NCI-H1092 treated with DMSO at 0.1 percent for 48 hours (cell line): ENCODE data around the gene NFIA.
"Not testable (repeated sequence)": the region's sequence is repeated elsewhere in the genome, so short reads cannot be mapped to it uniquely, and the experiment has no call there.

Experiments
- DNase-seq: peaks from one replicate; lab custom pipeline; 2025; lab: John Stamatoyannopoulos, UW

The NFIA gene

GRCh38 chr1:61273167-61273705, 190.9 kb downstream of the NFIA start:
- DNase-seq, result no peak

DNA sequence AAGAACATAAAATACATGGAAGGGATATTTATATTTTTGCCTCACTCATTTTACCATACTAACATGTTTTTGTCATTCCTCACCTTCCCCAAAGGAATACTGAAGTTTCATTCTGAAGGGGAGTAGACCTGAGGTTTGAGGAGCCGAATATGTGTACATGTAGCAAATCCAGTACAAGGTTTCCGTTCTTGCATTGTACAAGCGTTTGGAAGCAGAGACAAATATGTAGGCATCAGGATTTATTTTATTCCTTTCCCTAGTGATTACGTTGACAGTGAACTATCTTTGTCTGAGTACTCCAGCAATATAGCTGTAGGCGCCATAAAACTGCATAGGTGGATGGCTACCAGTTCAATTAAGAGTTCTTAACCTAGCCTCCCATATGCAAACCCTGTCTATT, 191.5 kb downstream of the NFIA start:
- no peak for DNase-seq

GRCh38 chr1:61274939-61275338, 192.6 kb downstream of the NFIA start:
- no peak for DNase-seq

DNA sequence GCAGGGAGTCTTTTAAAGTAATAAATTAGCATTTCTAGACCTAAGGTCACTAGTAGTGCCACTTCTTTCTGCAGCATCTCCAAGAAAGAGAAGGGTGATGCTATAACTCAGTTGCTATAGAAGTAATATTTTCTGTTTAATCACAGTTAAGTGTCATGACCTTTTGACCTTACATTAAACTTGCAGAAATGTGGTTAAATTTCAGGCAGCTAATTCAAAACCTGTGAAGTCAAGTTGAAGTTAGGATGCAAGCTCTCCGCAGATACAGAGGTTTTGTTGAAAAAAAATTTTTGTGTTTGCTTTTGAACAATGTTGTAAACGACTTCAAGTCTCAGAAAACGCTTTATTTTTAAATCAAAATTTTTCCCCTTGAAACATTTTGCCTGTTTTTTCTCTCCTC, 193.9 kb downstream of the NFIA start:
- no peak for DNase-seq

- DNase-seq, result no peak
Measured at GRCh38 chr1:61277121-61277690, 194.8 kb downstream of the NFIA start.

GRCh38 chr1:61278503-61278902, 196.1 kb downstream of the NFIA start:
- not testable (repeated sequence) for DNase-seq

- no peak for DNase-seq
Measured at GRCh38 chr1:61278966-61279365, 196.6 kb downstream of the NFIA start.

DNA sequence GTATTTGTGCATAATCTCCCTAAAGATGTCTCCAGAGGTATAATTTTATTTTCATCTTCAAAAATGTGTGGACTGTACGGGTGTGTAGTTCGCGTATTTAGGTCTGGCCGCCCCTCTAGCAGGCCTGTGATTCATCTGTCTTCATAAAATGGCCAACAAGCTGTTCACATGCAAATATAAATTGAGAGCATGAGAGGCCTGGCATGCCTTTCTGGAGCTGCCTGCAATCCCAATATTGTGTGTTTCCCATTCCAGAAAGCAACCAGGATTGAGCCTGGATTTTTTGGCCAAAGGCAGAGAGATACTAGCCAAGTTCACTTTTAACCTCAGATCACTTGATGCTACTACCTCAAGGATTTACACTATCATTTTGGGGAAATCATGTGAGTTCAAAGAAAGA, 197.2 kb downstream of the NFIA start:
- no peak for DNase-seq

GRCh38 chr1:61280452-61280851, 198.1 kb downstream of the NFIA start:
- DNase-seq, result no peak

DNA sequence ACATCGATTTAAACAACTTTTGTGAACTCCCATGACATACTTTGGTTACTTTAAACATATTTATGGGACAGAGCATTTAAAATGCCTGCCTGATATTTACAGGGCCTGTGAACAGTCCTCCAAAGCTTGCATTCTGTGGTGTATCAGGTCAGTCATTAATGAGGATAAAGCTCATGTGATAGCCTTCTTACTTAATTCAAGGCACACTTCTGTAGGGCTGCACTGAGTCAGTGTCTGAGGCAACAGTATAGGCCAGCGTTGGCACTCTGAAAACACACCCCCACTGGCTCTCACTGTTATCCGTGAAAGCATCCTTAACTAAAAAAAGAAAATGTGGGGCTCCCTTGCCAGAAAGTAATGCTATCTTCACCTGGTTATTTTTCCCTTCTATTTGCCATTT, 200.0 kb downstream of the NFIA start:
- DNase-seq, result no peak

DNA sequence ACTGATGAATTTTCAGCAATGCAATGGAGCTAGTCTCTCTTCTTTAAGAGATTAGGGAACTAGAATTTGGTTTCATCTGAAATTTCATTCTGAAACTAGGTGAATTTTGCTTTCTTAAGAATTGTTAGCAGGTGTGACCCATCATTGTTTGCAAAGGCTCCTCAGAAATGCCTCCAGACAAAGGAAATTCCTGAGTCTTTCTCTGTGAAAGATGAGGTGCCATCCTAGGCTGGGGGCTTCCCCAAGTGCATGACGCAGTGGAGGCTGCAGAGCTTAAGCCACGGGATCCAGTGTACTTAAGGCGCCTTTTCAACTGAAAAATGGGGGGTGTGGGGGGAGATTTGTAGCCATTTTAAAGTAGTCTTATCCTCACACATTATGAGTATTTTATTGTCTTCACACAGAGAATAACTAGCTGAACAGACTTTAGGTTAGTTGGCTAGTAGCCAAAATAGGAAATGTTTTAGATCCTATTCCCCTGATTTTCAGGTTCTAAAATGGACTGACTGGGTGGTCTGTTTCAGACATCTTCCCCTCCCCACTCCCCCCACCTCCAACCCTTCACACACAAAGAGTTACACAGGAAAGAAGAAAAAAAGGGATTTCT, 202.0 kb downstream of the NFIA start:
- no peak for DNase-seq

DNA sequence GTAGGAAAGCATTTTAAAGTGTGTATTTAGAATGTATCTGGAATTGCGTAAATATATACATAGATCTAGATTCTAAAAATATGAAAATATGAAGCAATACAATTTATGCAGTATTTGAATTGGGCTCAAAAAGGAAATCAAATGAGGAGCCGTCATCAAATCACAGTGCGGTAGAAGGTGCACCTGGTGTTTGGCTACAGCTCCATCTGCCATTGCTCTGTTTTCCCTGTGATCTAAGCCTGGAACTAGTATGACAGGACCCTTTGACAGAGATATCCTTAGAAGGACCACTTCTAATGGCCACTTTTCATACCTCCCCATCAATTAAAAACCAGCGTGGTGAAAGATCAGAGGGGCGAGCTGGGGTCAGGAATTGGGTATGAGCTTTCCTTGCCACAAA, 202.6 kb downstream of the NFIA start:
- peak; percentile 70 for DNase-seq

GRCh38 chr1:61285371-61285885, 203.1 kb downstream of the NFIA start:
- DNase-seq, result no peak

- DNase-seq, result no peak
Measured at GRCh38 chr1:61287014-61287413, 204.7 kb downstream of the NFIA start.

GRCh38 chr1:61287734-61288133, 205.4 kb downstream of the NFIA start:
- no peak for DNase-seq

DNA sequence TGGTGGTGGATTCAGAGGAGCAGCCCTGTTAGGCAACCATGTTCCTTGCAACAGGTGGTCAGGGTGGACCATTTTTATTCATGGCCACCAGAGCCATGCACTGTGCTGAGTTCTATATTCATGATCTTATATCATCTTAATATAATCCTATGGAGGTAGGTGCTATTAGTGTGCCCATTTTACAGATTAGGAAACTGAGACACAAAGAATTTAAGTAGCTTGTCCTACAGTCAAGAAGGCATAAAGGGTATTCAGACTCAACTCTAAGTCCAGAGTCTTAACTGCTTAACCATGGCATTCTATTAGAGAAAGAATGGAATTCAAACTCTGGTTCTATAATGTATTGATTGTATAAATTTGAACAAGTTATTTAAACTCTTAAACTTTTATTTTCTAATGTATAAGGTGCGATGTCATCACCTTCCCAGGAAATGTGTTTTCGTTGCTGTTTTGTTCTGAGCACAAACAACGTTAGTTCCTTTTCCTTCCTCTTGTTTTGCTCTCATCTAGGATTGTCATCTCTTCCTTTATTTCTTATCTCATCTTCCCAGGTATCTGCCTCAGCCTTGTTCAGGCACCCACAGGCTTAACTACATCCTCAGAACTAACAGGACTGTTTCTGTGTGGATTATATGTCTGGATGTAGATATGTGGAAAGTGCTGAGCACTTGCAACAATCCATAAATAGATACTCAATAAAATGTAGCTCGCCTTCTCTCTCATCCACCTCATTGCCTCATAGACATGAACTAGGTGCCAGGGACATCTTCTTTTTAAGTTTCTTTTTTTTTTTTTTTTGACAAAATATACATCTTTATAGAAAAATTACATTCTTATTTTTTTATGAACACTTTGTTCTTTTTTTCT, 207.1 kb downstream of the NFIA start:
- no peak for DNase-seq

GRCh38 chr1:61290525-61290924, 208.2 kb downstream of the NFIA start:
- no peak for DNase-seq

- no peak for DNase-seq
Measured at GRCh38 chr1:61293197-61293596, 210.8 kb downstream of the NFIA start.

DNA sequence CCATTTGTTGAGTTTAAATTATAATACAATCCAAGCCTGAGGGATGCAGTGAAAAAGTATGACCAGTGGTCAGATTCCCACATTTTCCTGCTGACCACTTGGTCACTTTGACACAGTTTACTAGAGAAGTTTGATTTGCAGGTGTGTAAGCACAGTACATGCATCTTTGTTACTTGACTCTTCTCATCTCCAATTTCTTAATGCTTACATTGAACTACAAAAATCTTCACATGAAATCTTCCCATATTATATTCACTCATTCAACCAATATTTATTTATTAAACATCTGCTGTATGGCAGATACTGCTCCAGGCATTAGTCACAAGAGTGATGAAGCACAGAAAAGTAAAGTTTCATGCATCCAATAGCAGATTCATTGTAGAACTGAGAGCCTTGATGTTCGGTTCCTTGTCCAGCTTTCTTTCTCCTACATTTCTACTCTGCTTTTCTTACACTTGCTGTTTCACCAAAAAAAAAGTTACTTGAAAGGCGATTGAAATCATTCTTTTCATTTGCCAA, 211.7 kb downstream of the NFIA start:
- DNase-seq, result no peak

- no peak for DNase-seq
Measured at GRCh38 chr1:61294930-61295329, 212.6 kb downstream of the NFIA start.

- DNase-seq, result no peak
Measured at GRCh38 chr1:61295818-61296537, 213.6 kb downstream of the NFIA start.

- DNase-seq, result no peak
Measured at GRCh38 chr1:61297887-61298286, 215.5 kb downstream of the NFIA start.
